K562 (cell line): Measurements from ENCODE around the gene CACNG7. TPM values are rescaled to one million over a fixed set of nuclear protein-coding genes. Genes with fewer than 3 reads are reported as not detected.
A peak's percentile ranks its signal among the peaks of the same experiment; 100 is the strongest.

Source experiments
- HNRNPL ChIP-seq: fragments of 200-400 bp; formaldehyde crosslinking; IDR thresholded peaks from 2 replicates; pipeline ENCODE4 v1.6.1; 2017; ENCODE audit warnings: low read depth, mild to moderate bottlenecking, low read length
- ZBTB40 ChIP-seq, 2 experiments: fragments of 450-650 bp in 1 of 2; sonication (generic) in 1 of 2; formaldehyde crosslinking in 1 of 2; IDR thresholded peaks; 2 replicates each; pipeline versions ENCODE4 v1.7.1 to v1.9.0; 2016 to 2022; ENCODE audit warnings: inconsistent platforms in 1 of 2, mild to moderate bottlenecking in 1 of 2, missing genetic modification reagents in 1 of 2
- polyA plus RNA-seq, 8 experiments: library from polyadenylated mRNA; depleted of rRNA in 4 of 8; stranded (reverse) in 5 of 8; unstranded in 3 of 8; fragments of >200 nt; fragmentation: Nextera tagmentation in 2 of 8; fragmentation: Illumina TruSeq in 1 of 8; extraction: Ambion mirVana in 2 of 8; extraction: Trizol in 1 of 8; gene quantifications; 2 replicates each; pipeline versions ENCODE4 v1.2.1 to v1.2.3, GENCODE V29; 2011 to 2014; ENCODE audit warnings: inconsistent platforms in 1 of 8, missing spikeins in 1 of 8
- total RNA-seq, 7 experiments: library from RNA; depleted of rRNA in 6 of 7; stranded (reverse); fragments of >200 nt in 6 of 7; fragmentation: Illumina TruSeq in 2 of 7; extraction: Trizol in 2 of 7; gene quantifications; 2 replicates each; pipeline versions ENCODE4 v1.2.1 to v1.2.3, GENCODE V29; 2011 to 2021; ENCODE audit warnings: low replicate concordance in 1 of 7
- TF ChIP-seq, protein P1 (sequence below), 2 experiments: IDR thresholded peaks; 2 replicates each; pipeline ENCODE4 v1.6.1; 2011; ENCODE audit warnings: borderline replicate concordance in 1 of 2, control low read depth in 1 of 2, low read depth in 1 of 2, low read length in 1 of 2, mild to moderate bottlenecking in 1 of 2, mixed read lengths in 1 of 2, moderate library complexity in 1 of 2; ENCODE audit not compliant: insufficient read depth in 1 of 2, insufficient read length in 1 of 2, poor library complexity in 1 of 2, severe bottlenecking in 1 of 2; ENCODE audit errors: extremely low read depth in 1 of 2

The CACNG7 gene
- total and polyA plus RNA-seq, 9 of the 15 experiments (the other 6 are each of a cell fraction or from before 2014, with no cell fraction given), result not detected

- peak; percentile 57; the same call in 1 of the 2 replicates for TF ChIP-seq ZBTB40 (IDR thresholded peaks at IDR 0.05)
- TF ChIP-seq ZBTB40 (CRISPR knock-in tag; IDR thresholded peaks at IDR 0.05), result no peak
- TF ChIP-seq, protein P1, sequence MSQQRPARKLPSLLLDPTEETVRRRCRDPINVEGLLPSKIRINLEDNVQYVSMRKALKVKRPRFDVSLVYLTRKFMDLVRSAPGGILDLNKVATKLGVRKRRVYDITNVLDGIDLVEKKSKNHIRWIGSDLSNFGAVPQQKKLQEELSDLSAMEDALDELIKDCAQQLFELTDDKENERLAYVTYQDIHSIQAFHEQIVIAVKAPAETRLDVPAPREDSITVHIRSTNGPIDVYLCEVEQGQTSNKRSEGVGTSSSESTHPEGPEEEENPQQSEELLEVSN (IDR thresholded peaks at IDR 0.05; ENCODE audit: borderline replicate concordance in 1 of 2, extremely low read depth in 1 of 2, insufficient read depth in 1 of 2, insufficient read length in 1 of 2, low read depth in 1 of 2, low read length in 1 of 2, poor library complexity in 1 of 2, severe bottlenecking in 1 of 2), result peak in 1 of 2 experiments; percentile 79
- TF ChIP-seq HNRNPL, result no peak
Observed at GRCh38 chr19:53868892-53869804, 39.9 kb upstream of the CACNG7 start (continued).
